ENCODE results near the gene WNT1. TPM values are rescaled to one million over a fixed set of nuclear protein-coding genes. Genes with fewer than 3 reads are reported as not detected.

The WNT1 gene
- total and polyA plus RNA-seq, 9 donors = not detected

DNA sequence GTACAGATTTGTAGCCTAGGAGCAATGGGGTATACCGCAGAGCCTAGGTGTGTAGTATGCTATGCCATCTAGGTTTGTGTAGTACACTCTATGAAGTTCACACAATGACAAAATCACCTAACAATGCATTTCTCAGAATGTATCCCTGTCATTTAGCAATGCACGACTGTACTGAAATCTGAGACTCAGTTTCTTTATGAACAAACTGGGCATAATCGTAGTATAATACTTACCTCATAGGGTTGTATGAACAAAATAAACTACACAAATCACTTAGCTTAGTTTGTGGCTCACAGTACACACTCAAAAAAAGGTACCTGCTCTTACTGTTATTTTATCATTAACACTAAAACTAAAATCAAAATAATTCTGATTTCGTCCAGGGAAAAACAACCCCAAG lies 47.3 kb downstream of the WNT1 start:
- Histone ChIP-seq H3K27ac (no peak overlapping the region), H3K27me3 (no peaks in the 10 kb centered on the region), H3K36me3 (no peaks in the 10 kb centered on the region), H3K9me3 (no peaks in the 10 kb centered on the region), H3K4me1 (ENCODE audit: insufficient read depth) (no peaks in the 10 kb centered on the region), H3K4me3 (no peak overlapping the region)
- intact Hi-C loops (cut with DNase I) = no loop called here
- TF ChIP-seq, protein P1, sequence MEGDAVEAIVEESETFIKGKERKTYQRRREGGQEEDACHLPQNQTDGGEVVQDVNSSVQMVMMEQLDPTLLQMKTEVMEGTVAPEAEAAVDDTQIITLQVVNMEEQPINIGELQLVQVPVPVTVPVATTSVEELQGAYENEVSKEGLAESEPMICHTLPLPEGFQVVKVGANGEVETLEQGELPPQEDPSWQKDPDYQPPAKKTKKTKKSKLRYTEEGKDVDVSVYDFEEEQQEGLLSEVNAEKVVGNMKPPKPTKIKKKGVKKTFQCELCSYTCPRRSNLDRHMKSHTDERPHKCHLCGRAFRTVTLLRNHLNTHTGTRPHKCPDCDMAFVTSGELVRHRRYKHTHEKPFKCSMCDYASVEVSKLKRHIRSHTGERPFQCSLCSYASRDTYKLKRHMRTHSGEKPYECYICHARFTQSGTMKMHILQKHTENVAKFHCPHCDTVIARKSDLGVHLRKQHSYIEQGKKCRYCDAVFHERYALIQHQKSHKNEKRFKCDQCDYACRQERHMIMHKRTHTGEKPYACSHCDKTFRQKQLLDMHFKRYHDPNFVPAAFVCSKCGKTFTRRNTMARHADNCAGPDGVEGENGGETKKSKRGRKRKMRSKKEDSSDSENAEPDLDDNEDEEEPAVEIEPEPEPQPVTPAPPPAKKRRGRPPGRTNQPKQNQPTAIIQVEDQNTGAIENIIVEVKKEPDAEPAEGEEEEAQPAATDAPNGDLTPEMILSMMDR (IDR thresholded peaks at IDR 0.05) = no peak
- no peak for TF ChIP-seq POLR2A (IDR thresholded peaks at IDR 0.05)
- no peak for TF ChIP-seq EP300 (IDR thresholded peaks at IDR 0.05)
- DNase-seq = no peak
- 81 to 94% (median 86%) methylated on average over 4 of the region's 4 CpGs for WGBS, 3 donors

DNA sequence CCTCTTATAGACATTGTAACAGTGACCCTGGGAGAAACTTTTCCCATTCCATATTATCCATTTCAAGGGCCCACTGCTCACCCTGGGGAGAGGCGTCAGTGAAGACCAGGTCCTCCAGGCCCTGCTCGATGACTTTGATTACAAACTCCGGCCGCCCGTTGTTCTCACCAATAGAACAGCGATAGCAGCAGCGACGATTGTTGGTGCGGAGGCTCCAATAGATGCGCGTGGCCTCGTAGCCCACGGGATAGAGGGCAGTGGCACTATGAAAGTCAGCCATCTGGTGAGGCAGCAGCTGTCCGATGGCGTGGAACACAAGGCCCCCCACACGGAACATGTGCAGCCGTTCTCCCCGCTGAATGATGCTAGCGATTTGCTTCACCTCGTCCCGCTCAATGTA lies 48.0 kb downstream of the WNT1 start:
- Histone ChIP-seq H3K27me3 (no peaks in the 10 kb centered on the region), H3K27ac (no peak overlapping the region), H3K4me3 (no peak overlapping the region), H3K9me3 (no peaks in the 10 kb centered on the region), H3K36me3 (no peaks in the 10 kb centered on the region), H3K4me1 (ENCODE audit: insufficient read depth) (no peaks in the 10 kb centered on the region)
- TF ChIP-seq, protein P1 (IDR thresholded peaks at IDR 0.05) = no peak
- no peak for TF ChIP-seq POLR2A (IDR thresholded peaks at IDR 0.05)
- no peak for TF ChIP-seq EP300 (IDR thresholded peaks at IDR 0.05)
- peak in 1 of 5 donors; percentile 19 for DNase-seq
- WGBS, 3 donors = 91 to 93% (median 92%) methylated on average over 21 of the region's 21 CpGs
- intact Hi-C loops (cut with DNase I) = no loop called here

DNA sequence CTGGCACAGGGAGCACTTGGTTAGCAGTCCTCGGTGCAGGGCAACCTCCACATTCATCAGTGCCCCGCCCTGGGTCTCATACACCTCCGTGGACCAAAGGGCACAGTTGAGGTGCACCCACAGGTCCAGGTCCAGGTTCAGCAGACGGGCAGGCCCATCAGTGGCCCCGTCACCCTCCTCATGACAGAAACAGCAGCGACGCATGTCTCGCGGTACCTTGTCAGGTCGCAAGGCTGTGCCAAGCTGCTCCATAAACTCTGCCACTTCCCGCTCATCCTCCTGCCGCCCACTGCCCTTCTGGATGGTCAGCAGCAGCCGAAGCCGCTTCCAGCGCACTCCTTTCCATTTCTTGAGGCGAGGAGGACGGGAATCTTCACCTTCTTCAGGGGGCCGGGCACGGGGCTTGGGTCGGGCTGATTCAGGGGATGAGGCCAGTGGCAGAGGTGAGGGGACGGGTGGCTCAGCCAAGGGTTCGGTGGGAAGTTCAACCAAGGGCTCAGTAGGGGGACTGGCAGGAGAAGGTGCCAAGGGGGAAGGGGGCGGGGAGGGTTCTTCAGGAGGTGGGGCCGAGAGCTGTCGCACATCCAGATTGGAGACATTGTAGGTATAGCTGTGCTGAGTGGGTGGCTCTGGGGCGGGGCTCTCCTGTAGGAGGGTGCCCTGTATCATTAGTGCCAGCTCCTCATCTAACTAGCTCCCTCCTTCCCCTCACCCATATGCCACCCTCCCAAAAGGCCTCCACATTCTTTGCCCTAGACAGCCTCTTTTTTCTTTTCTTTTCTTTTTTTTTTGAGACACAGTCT lies 48.8 kb downstream of the WNT1 start:
- Histone ChIP-seq H3K27me3 (no peaks in the 10 kb centered on the region), H3K9me3 (no peaks in the 10 kb centered on the region), H3K4me3 (no peak overlapping the region), H3K4me1 (ENCODE audit: insufficient read depth) (no peaks in the 10 kb centered on the region), H3K27ac (no peak overlapping the region), H3K36me3 (no peaks in the 10 kb centered on the region)
- intact Hi-C loops (cut with DNase I) = no loop called here
- 93 to 94% (median 94%) methylated on average over 25 to 26 of the region's 26 CpGs for WGBS, 3 donors
- TF ChIP-seq EP300 (IDR thresholded peaks at IDR 0.05) (no peak), POLR2A (IDR thresholded peaks at IDR 0.05) (no peak)
- TF ChIP-seq, protein P1 (IDR thresholded peaks at IDR 0.05) = no peak
- DNase-seq = peak in 2 of 5 donors; percentile 23 to 25

DNA sequence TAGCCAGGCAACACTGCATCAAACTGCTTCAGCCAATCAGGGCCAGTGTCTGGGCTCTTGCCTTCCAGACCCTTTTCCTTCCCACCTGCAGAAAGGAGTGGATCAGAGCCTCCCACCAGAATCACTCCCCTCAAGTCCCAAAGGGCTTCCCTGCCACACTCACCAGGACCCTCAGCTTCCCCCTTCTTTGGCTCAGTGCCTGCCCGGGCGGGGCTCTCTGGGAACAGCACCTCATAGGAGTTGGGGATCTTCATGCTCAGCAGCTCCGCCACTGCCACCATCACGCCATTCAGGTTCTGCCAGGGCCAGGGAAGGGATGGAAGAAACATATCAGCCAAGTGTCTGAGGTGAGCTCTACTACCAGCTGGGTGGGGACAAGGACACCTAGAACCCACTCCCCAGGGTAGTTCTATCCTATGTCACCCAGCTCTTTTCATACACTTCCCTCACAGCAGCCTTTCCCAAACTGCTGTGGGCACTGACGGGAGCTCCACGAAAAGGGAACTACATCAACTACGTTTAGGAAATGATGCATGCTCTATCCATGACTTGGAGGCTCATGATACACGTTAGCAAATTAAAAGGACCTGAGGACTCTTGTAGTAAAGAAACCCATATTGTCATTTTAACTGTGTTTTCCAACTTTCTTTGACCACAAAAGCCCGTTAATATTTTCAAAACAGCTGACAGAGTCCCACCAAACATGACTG lies 49.9 kb downstream of the WNT1 start:
- Histone ChIP-seq H3K4me1 (ENCODE audit: insufficient read depth) (no peaks in the 10 kb centered on the region), H3K9me3 (no peaks in the 10 kb centered on the region), H3K36me3 (no peaks in the 10 kb centered on the region), H3K4me3 (no peak overlapping the region), H3K27ac (no peak overlapping the region), H3K27me3 (no peaks in the 10 kb centered on the region)
- 88 to 92% (median 89%) methylated on average over 9 of the region's 9 CpGs for WGBS, 3 donors
- peak in 1 of 5 donors; percentile 33 for DNase-seq
- TF ChIP-seq EP300 (IDR thresholded peaks at IDR 0.05) (no peak), POLR2A (IDR thresholded peaks at IDR 0.05) (no peak)
- TF ChIP-seq, protein P1 (IDR thresholded peaks at IDR 0.05) = no peak
- intact Hi-C loops (cut with DNase I) = no loop called here

All from ovary (tissue), 9 donors.